AG04450 (cell line): ENCODE results near the gene HRH4. TPM values are rescaled to one million over a fixed set of nuclear protein-coding genes. Genes with fewer than 3 reads are reported as not detected.

Source experiments
- CTCF ChIA-PET: fragments of 300-600, 350-600 bp; formaldehyde crosslinking; extraction: SDS; loops from one replicate; lab custom pipeline; 2022; ENCODE audit warnings: antibody characterized with exemption, inconsistent platforms; lab: Charles Lee
- POLR2A ChIA-PET: fragments of 350-600 bp; formaldehyde crosslinking; extraction: SDS; loops from one replicate; lab custom pipeline; 2021; ENCODE audit warnings: antibody characterized with exemption, inconsistent platforms; lab: Yijun Ruan, JAX
- DNase-seq: peaks from one replicate; pipeline ENCODE4 v3.0.0-alpha.2; 2011; ENCODE audit warnings: low read depth, low spot score
- H3K27ac ChIP-seq: one replicate; pipeline ENCODE4 v1.5.1; 2012; ENCODE audit warnings: low read depth, low read length, control low read depth
- H3K27me3 ChIP-seq: one replicate; pipeline ENCODE4 v1.6.0; 2012; ENCODE audit warnings: low read length; ENCODE audit not compliant: control insufficient read depth, insufficient read depth
- H3K4me3 ChIP-seq: 2 replicates; pipeline ENCODE4 v1.5.1; 2011; ENCODE audit warnings: mild to moderate bottlenecking, low read depth, low read length, control low read depth
- H3K9me3 ChIP-seq: 2 replicates; pipeline ENCODE4 v1.5.1; 2012; ENCODE audit warnings: low read length; ENCODE audit not compliant: control insufficient read depth, insufficient read depth
- CTCF ChIP-seq: IDR thresholded peaks from 2 replicates; pipeline ENCODE4 v1.5.1; 2011; ENCODE audit warnings: low read depth, low read length, control low read depth, inconsistent platforms
- polyA plus RNA-seq: library from polyadenylated mRNA; depleted of rRNA; stranded (reverse); fragments of >200 nt; gene quantifications from 2 replicates; pipeline ENCODE4 v1.2.3, GENCODE V29; 2011

The HRH4 gene
- polyA plus RNA-seq, 1 experiment, result 0.01 TPM

GRCh38 chr18:24427484-24427883, 33.0 kb upstream of the HRH4 start:
- Histone ChIP-seq H3K27ac (no peak overlapping the region), H3K9me3 (peaks cover 4% of the 10 kb centered on the region; the same call in 1 of the 2 replicates), H3K4me3 (peak overlapping the region; percentile 76), H3K27me3 (no peaks in the 10 kb centered on the region)
- TF ChIP-seq CTCF, result no peak
- no peak for DNase-seq
- ChIA-PET POLR2A (interaction anchor here (0.6 to 1.6 kb wide), 2 partner anchors 30 to 806 kb away, joined by 3 to 15 read pairs; partner anchors contain the start of gene OSBPL1A), CTCF (interaction anchor here (1.5 kb wide), 1 partner anchor 61 kb away, joined by 4 read pairs; no protein-coding TSS in a partner anchor)

- Histone ChIP-seq H3K4me3 (no peak overlapping the region), H3K9me3 (peaks cover 4% of the 10 kb centered on the region; the same call in 1 of the 2 replicates), H3K27ac (no peak overlapping the region), H3K27me3 (no peaks in the 10 kb centered on the region)
- TF ChIP-seq CTCF, result no peak
- DNase-seq, result no peak
- ChIA-PET CTCF (interaction anchor here (0.9 to 1.4 kb wide), 2 partner anchors 60 to 69 kb away, joined by 3 to 5 read pairs; no protein-coding TSS in a partner anchor), POLR2A (no interaction called here)
Measured at GRCh38 chr18:24428709-24429108, 31.7 kb upstream of the HRH4 start.

GRCh38 chr18:24429188-24429587, 31.2 kb upstream of the HRH4 start:
- Histone ChIP-seq H3K9me3 (peaks cover 4% of the 10 kb centered on the region; the same call in 1 of the 2 replicates), H3K27ac (no peak overlapping the region), H3K27me3 (no peaks in the 10 kb centered on the region), H3K4me3 (no peak overlapping the region)
- no peak for TF ChIP-seq CTCF
- DNase-seq, result no peak
- ChIA-PET CTCF (interaction anchor here (1.4 kb wide), 1 partner anchor 60 kb away, joined by 3 read pairs; no protein-coding TSS in a partner anchor), POLR2A (no interaction called here)

- no peaks in the 10 kb centered on the region for H3K9me3 ChIP-seq
- POLR2A ChIA-PET, result no interaction called here
Measured at GRCh38 chr18:24432618-24433017, 27.8 kb upstream of the HRH4 start.

More at GRCh38 chr18:24432618-24433017, 27.8 kb upstream of the HRH4 start:
- H3K27ac ChIP-seq, result no peak overlapping the region
- TF ChIP-seq CTCF, result no peak
- H3K4me3 ChIP-seq, result no peak overlapping the region
- no peak for DNase-seq
- no peaks in the 10 kb centered on the region for H3K27me3 ChIP-seq
- CTCF ChIA-PET, result no interaction called here
